HEK293 (cell line): ENCODE results near the gene TM6SF1.

ENCODE experiments used
- CTCF ChIA-PET: fragments of 350-600 bp; formaldehyde crosslinking; extraction: SDS; loops from one replicate; lab custom pipeline; 2021; ENCODE audit warnings: antibody characterized with exemption; lab: Yijun Ruan, JAX
- POLR2A ChIA-PET: fragments of 300-600 bp; formaldehyde crosslinking; extraction: SDS; loops from one replicate; lab custom pipeline; 2020; ENCODE audit warnings: antibody characterized with exemption, inconsistent platforms; lab: Yijun Ruan, JAX
- H3K27ac ChIP-seq: fragments of 200-500 bp; sonication (Bioruptor generic); 2 replicates; pipeline ENCODE4 v1.5.1; 2014; ENCODE audit warnings: low read depth, low read length, control low read depth, inconsistent platforms; ENCODE audit errors: extremely low read depth
- H3K36me3 ChIP-seq, 2 experiments: fragments of 200-500 bp in 1 of 2; sonication (Bioruptor generic) in 1 of 2; 1 replicate in 1 of 2; 2 replicates in 1 of 2; pipeline ENCODE4 v1.5.1; 2014 to 2017; ENCODE audit warnings: inconsistent platforms in 2 of 2, low read length in 2 of 2; ENCODE audit not compliant: control insufficient read depth in 2 of 2, insufficient read depth in 1 of 2
- H3K4me1 ChIP-seq: fragments of 200-500 bp; sonication (Bioruptor generic); 2 replicates; pipeline ENCODE4 v1.5.1; 2014; ENCODE audit warnings: mild to moderate bottlenecking, low read length, inconsistent platforms; ENCODE audit not compliant: control insufficient read depth, insufficient read depth
- H3K4me3 ChIP-seq: 2 replicates; pipeline ENCODE4 v1.5.1; 2011; ENCODE audit warnings: low read depth, mild to moderate bottlenecking, control low read depth, low read length, moderate library complexity
- H3K9me3 ChIP-seq: fragments of 200-500 bp; sonication (Bioruptor generic); 2 replicates; pipeline ENCODE4 v1.5.1; 2014; ENCODE audit warnings: low read depth, low read length, inconsistent platforms; ENCODE audit not compliant: control insufficient read depth, insufficient read depth
- HOXD13 ChIP-seq: sonication (generic); formaldehyde crosslinking; IDR thresholded peaks from 2 replicates; pipeline ENCODE4 v1.8.0; 2022; ENCODE audit warnings: missing genetic modification reagents, borderline replicate concordance
- KLF16 ChIP-seq: fragments of 450-650 bp; formaldehyde crosslinking; IDR thresholded peaks from 2 replicates; pipeline ENCODE4 v1.5.1; 2017; ENCODE audit warnings: missing biosample characterization, missing genetic modification characterization
- KLF7 ChIP-seq: fragments of 450-650 bp; formaldehyde crosslinking; IDR thresholded peaks from 2 replicates; pipeline ENCODE4 v1.5.1; 2016; ENCODE audit warnings: missing biosample characterization, missing genetic modification characterization, borderline replicate concordance
- MYNN ChIP-seq: fragments of 450-650 bp; formaldehyde crosslinking; IDR thresholded peaks from 2 replicates; pipeline ENCODE4 v1.5.1; 2016; ENCODE audit warnings: missing biosample characterization, missing genetic modification characterization, borderline replicate concordance
- PATZ1 ChIP-seq: fragments of 450-650 bp; formaldehyde crosslinking; IDR thresholded peaks from 2 replicates; pipeline ENCODE4 v1.5.1; 2016; ENCODE audit warnings: missing biosample characterization, missing genetic modification characterization
- PRDM2 ChIP-seq: fragments of 450-650 bp; formaldehyde crosslinking; IDR thresholded peaks from 2 replicates; pipeline ENCODE4 v1.5.1; 2016; ENCODE audit warnings: missing biosample characterization, missing genetic modification characterization, borderline replicate concordance
- PRDM4 ChIP-seq: fragments of 450-650 bp; formaldehyde crosslinking; IDR thresholded peaks from 2 replicates; pipeline ENCODE4 v1.5.1; 2017; ENCODE audit warnings: missing biosample characterization, missing genetic modification characterization
- YY2 ChIP-seq: fragments of 450-650 bp; formaldehyde crosslinking; IDR thresholded peaks from 2 replicates; pipeline ENCODE4 v1.5.1; 2016; ENCODE audit warnings: missing biosample characterization, missing genetic modification characterization
- ZBTB49 ChIP-seq: fragments of 450-650 bp; formaldehyde crosslinking; IDR thresholded peaks from 2 replicates; pipeline ENCODE4 v1.5.1; 2016; ENCODE audit warnings: missing biosample characterization, missing genetic modification characterization, low read depth
- ZBTB7A ChIP-seq: fragments of 450-650 bp; formaldehyde crosslinking; IDR thresholded peaks from 2 replicates; pipeline ENCODE4 v1.5.1; 2016; ENCODE audit warnings: low read depth, missing biosample characterization, missing genetic modification characterization
- ZFP3 ChIP-seq: fragments of 450-650 bp; formaldehyde crosslinking; IDR thresholded peaks from 2 replicates; pipeline ENCODE4 v1.5.1; 2016; ENCODE audit warnings: low read depth, missing biosample characterization, missing genetic modification characterization
- ZNF138 ChIP-seq: fragments of 450-650 bp; formaldehyde crosslinking; IDR thresholded peaks from 2 replicates; pipeline ENCODE4 v1.5.1; 2016; ENCODE audit warnings: missing biosample characterization, missing genetic modification characterization, borderline replicate concordance
- ZNF140 ChIP-seq: fragments of 450-650 bp; formaldehyde crosslinking; IDR thresholded peaks from 2 replicates; pipeline ENCODE4 v1.5.1; 2016; ENCODE audit warnings: missing biosample characterization, missing genetic modification characterization
- ZNF146 ChIP-seq: fragments of 450-650 bp; formaldehyde crosslinking; IDR thresholded peaks from 2 replicates; pipeline ENCODE4 v1.5.1; 2016; ENCODE audit warnings: missing biosample characterization, missing genetic modification characterization
- ZNF266 ChIP-seq: fragments of 450-650 bp; formaldehyde crosslinking; IDR thresholded peaks from 2 replicates; pipeline ENCODE4 v1.5.1; 2016; ENCODE audit warnings: missing biosample characterization, missing genetic modification characterization, low read depth
- ZNF391 ChIP-seq: fragments of 450-650 bp; formaldehyde crosslinking; IDR thresholded peaks from 2 replicates; pipeline ENCODE4 v1.5.1; 2016; ENCODE audit warnings: low read depth, missing biosample characterization, missing genetic modification characterization, borderline replicate concordance
- ZNF394 ChIP-seq: fragments of 450-650 bp; formaldehyde crosslinking; IDR thresholded peaks from 2 replicates; pipeline ENCODE4 v1.5.1; 2016; ENCODE audit warnings: missing biosample characterization, missing genetic modification characterization, mild to moderate bottlenecking, moderate library complexity, borderline replicate concordance
- ZNF433 ChIP-seq: fragments of 450-650 bp; formaldehyde crosslinking; IDR thresholded peaks from 2 replicates; pipeline ENCODE4 v1.5.1; 2016; ENCODE audit warnings: missing biosample characterization, missing genetic modification characterization, low read depth
- ZNF529 ChIP-seq: fragments of 450-650 bp; formaldehyde crosslinking; IDR thresholded peaks from 2 replicates; pipeline ENCODE4 v1.5.1; 2017; ENCODE audit warnings: missing genetic modification characterization, missing biosample characterization; ENCODE audit not compliant: insufficient replicate concordance
- ZSCAN30 ChIP-seq: fragments of 450-650 bp; IDR thresholded peaks from 2 replicates; pipeline ENCODE4 v1.5.1; 2018; ENCODE audit warnings: missing biosample characterization, mild to moderate bottlenecking, missing genetic modification characterization, moderate library complexity

TM6SF1 gene

GRCh38 chr15:83164111-83164770 lies 56.8 kb downstream of the TM6SF1 start:
- ChIA-PET CTCF (no interaction called here), POLR2A (no interaction called here)
- no peaks in the 10 kb centered on the region; the same call in 1 of the 2 replicates for H3K9me3 ChIP-seq
- H3K4me3 ChIP-seq = no peak overlapping the region
- no peak for TF ChIP-seq ZBTB7A
- TF ChIP-seq ZNF433 (tag by site-specific recombination) = no peak
- no peaks in the 10 kb centered on the region for H3K4me1 ChIP-seq
- H3K27ac ChIP-seq = no peak overlapping the region
- H3K36me3 ChIP-seq = peaks cover 4 to 14% of the 10 kb centered on the region in 2 experiments

- Histone ChIP-seq H3K4me3 (no peak overlapping the region), H3K9me3 (no peaks in the 10 kb centered on the region; the same call in 1 of the 2 replicates), H3K36me3 (peaks cover 0 to 10% of the 10 kb centered on the region in 2 experiments; a peak in 2 of 3 replicates), H3K4me1 (no peaks in the 10 kb centered on the region), H3K27ac (no peak overlapping the region)
- POLR2A ChIA-PET = no interaction called here
- CTCF ChIA-PET = no interaction called here
- TF ChIP-seq KLF16 (tag by site-specific recombination) (no peak), ZNF138 (tag by site-specific recombination) (no peak), PRDM4 (tag by site-specific recombination) (no peak), KLF7 (tag by site-specific recombination) (no peak), HOXD13 (no peak), PRDM2 (tag by site-specific recombination) (no peak), ZNF266 (tag by site-specific recombination) (no peak), ZSCAN30 (tag by site-specific recombination) (no peak), PATZ1 (tag by site-specific recombination) (no peak), ZBTB49 (tag by site-specific recombination) (no peak), ZNF146 (tag by site-specific recombination) (no peak), ZNF394 (tag by site-specific recombination) (no peak), MYNN (tag by site-specific recombination) (no peak), ZNF391 (tag by site-specific recombination) (no peak), ZNF140 (tag by site-specific recombination) (no peak), ZFP3 (tag by site-specific recombination) (no peak), ZNF529 (no peak), YY2 (no peak)
These were observed 57.4 kb downstream of the TM6SF1 start for GRCh38 chr15:83164771-83165404.
